Panc1 (cell line): ENCODE measurements around the gene GPR149. TPM values are rescaled to one million over a fixed set of nuclear protein-coding genes. Genes with fewer than 3 reads are reported as not detected.

Experiments
- ATAC-seq: fragments of 200-7000 bp; cut with Tn5 transposase; 2 replicates; pipeline ENCODE4 v1.9.1; 2020; ENCODE audit warnings: mild to moderate bottlenecking, moderate library complexity
- BruUV-seq: library from RNA; stranded (reverse); fragments of 400-500 nt; replicated peaks from 2 replicates; lab custom pipeline; 2021; lab: Mats Ljungman, UMichigan
- CTCF ChIA-PET: fragments of 300-600 bp; sonication (Branson Sonifier 250); formaldehyde crosslinking; loops from one replicate; lab custom pipeline; 2022; ENCODE audit warnings: antibody characterized with exemption; lab: Charles Lee
- POLR2A ChIA-PET: fragments of 300-600 bp; sonication (Branson Sonifier 250); formaldehyde crosslinking; loops from one replicate; lab custom pipeline; 2022; ENCODE audit warnings: antibody characterized with exemption; lab: Charles Lee
- DNase-seq: peaks from one replicate; pipeline ENCODE4 v3.0.0-alpha.2; 2010; ENCODE audit warnings: low read depth, low spot score
- H3K27ac ChIP-seq: 2 replicates; pipeline ENCODE4 v1.5.1; 2011; ENCODE audit warnings: mild to moderate bottlenecking, low read length, inconsistent platforms
- H3K27me3 ChIP-seq: fragments of 200-500 bp; sonication (Bioruptor generic); 2 replicates; pipeline ENCODE4 v1.6.0; 2014; ENCODE audit warnings: low read length, inconsistent platforms; ENCODE audit not compliant: control insufficient read depth, insufficient read depth
- H3K36me3 ChIP-seq: fragments of 200-500 bp; sonication (Bioruptor generic); 2 replicates; pipeline ENCODE4 v1.5.1; 2014; ENCODE audit warnings: inconsistent platforms, mild to moderate bottlenecking, low read length, moderate library complexity; ENCODE audit not compliant: control insufficient read depth, insufficient read depth
- H3K4me1 ChIP-seq: 2 replicates; pipeline ENCODE4 v1.5.1; 2011; ENCODE audit warnings: inconsistent platforms, mild to moderate bottlenecking, low read length, moderate library complexity; ENCODE audit not compliant: control insufficient read depth, insufficient read depth
- H3K4me3 ChIP-seq, 2 experiments: 2 replicates each; pipeline ENCODE4 v1.5.1; 2011 to 2012; ENCODE audit warnings: low read depth in 2 of 2, low read length in 2 of 2, mild to moderate bottlenecking in 2 of 2, inconsistent platforms in 1 of 2, moderate library complexity in 1 of 2
- H3K9me3 ChIP-seq: fragments of 200-500 bp; sonication (Bioruptor generic); 2 replicates; pipeline ENCODE4 v1.5.1; 2014; ENCODE audit warnings: low read depth, mild to moderate bottlenecking, inconsistent platforms, low read length, moderate library complexity; ENCODE audit not compliant: control insufficient read depth, insufficient read depth
- CTCF ChIP-seq: fragments of 450-650 bp; IDR thresholded peaks from 2 replicates; pipeline ENCODE4 v1.5.1; 2017; ENCODE audit warnings: mild to moderate bottlenecking
- POLR2AphosphoS5 ChIP-seq: IDR thresholded peaks from 2 replicates; pipeline ENCODE4 v1.6.1; 2012; ENCODE audit warnings: mild to moderate bottlenecking, low read depth, low read length, moderate library complexity
- SIN3A ChIP-seq: IDR thresholded peaks from 2 replicates; pipeline ENCODE4 v1.6.1; 2012; ENCODE audit warnings: low read depth, mild to moderate bottlenecking, low read length, moderate library complexity, borderline replicate concordance; ENCODE audit not compliant: insufficient read depth
- TCF7L2 ChIP-seq: IDR thresholded peaks from 2 replicates; pipeline ENCODE4 v1.6.1; 2011; ENCODE audit warnings: mild to moderate bottlenecking, low read depth, low read length, inconsistent platforms
- in situ Hi-C: cut with HindIII; loops from 2 replicates; pipeline ENCODE4 v1.10.0; 2016; ENCODE audit warnings: low sequenced_read_pairs, low pct_unique_long_range_greater_than_20kb
- intact Hi-C: fragments of 100-400 bp; cut with micrococcal nuclease; formaldehyde crosslinking; loops from one replicate; pipeline ENCODE4 v1.10.0; 2022; ENCODE audit not compliant: unreplicated experiment
- total RNA-seq: library from RNA; stranded (reverse); gene quantifications from one replicate; pipeline ENCODE4 v1.2.1, GENCODE V29; 2021; ENCODE audit not compliant: unreplicated experiment
- TF ChIP-seq, protein P1 (sequence below), 2 experiments: IDR thresholded peaks; 2 replicates each; pipeline ENCODE4 v1.6.1; 2011 to 2012; ENCODE audit warnings: low read depth in 2 of 2, control low read depth in 1 of 2, low read length in 1 of 2, mild to moderate bottlenecking in 1 of 2, moderate library complexity in 1 of 2; ENCODE audit not compliant: insufficient read depth in 1 of 2

The GPR149 gene
- total RNA-seq, 1 experiment from 2014 or later = not detected

DNA sequence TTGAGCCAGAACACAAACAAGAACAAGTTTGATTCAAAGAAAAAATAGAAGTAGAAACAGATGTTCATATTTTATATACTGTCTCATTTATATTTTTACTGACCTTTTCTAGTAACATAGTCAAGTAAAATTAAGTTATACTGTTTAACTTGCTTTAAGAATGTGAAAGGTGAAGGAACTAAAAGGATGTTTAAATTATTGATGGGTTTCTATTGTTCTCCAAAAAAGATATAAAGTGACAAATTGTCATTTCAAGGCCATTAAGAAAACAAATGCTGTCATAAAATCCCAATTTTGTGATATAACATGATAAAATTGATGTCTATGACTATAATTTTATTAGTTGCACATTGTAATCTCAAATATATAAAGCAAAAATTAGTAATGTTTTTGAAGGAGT is 7.3 kb downstream of the GPR149 start:
- DNase-seq = no peak
- no peak for ATAC-seq
- peaks cover 7% of the 10 kb centered on the region; the same call in 1 of the 2 replicates for H3K27me3 ChIP-seq
- H3K27ac ChIP-seq = no peak overlapping the region
- ChIA-PET POLR2A (no interaction called here), CTCF (no interaction called here)
- no TSS peak for BruUV-seq
- H3K36me3 ChIP-seq = no peaks in the 10 kb centered on the region
- H3K4me1 ChIP-seq = no peaks in the 10 kb centered on the region
- in situ Hi-C loops (no loop called here), intact Hi-C loops (no loop called here)
- TF ChIP-seq SIN3A (no peak), TCF7L2 (no peak), CTCF (no peak), POLR2AphosphoS5 (no peak)
- TF ChIP-seq, protein P1, sequence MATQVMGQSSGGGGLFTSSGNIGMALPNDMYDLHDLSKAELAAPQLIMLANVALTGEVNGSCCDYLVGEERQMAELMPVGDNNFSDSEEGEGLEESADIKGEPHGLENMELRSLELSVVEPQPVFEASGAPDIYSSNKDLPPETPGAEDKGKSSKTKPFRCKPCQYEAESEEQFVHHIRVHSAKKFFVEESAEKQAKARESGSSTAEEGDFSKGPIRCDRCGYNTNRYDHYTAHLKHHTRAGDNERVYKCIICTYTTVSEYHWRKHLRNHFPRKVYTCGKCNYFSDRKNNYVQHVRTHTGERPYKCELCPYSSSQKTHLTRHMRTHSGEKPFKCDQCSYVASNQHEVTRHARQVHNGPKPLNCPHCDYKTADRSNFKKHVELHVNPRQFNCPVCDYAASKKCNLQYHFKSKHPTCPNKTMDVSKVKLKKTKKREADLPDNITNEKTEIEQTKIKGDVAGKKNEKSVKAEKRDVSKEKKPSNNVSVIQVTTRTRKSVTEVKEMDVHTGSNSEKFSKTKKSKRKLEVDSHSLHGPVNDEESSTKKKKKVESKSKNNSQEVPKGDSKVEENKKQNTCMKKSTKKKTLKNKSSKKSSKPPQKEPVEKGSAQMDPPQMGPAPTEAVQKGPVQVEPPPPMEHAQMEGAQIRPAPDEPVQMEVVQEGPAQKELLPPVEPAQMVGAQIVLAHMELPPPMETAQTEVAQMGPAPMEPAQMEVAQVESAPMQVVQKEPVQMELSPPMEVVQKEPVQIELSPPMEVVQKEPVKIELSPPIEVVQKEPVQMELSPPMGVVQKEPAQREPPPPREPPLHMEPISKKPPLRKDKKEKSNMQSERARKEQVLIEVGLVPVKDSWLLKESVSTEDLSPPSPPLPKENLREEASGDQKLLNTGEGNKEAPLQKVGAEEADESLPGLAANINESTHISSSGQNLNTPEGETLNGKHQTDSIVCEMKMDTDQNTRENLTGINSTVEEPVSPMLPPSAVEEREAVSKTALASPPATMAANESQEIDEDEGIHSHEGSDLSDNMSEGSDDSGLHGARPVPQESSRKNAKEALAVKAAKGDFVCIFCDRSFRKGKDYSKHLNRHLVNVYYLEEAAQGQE (IDR thresholded peaks at IDR 0.05; ENCODE audit: insufficient read depth in 1 of 2, low read depth in 2 of 2, low read length in 1 of 2) = no peak
- H3K9me3 ChIP-seq = no peaks in the 10 kb centered on the region
- no peak overlapping the region for H3K4me3 ChIP-seq

- BruUV-seq = no TSS peak
Measured at GRCh38 chr3:154421083-154421482, 8.9 kb downstream of the GPR149 start.

More at GRCh38 chr3:154421083-154421482, 8.9 kb downstream of the GPR149 start:
- in situ Hi-C loops (no loop called here), intact Hi-C loops (no loop called here)
- no peaks in the 10 kb centered on the region for H3K36me3 ChIP-seq
- no peak for DNase-seq
- no peak overlapping the region for H3K4me3 ChIP-seq
- H3K9me3 ChIP-seq = no peaks in the 10 kb centered on the region
- ChIA-PET CTCF (no interaction called here), POLR2A (no interaction called here)
- no peak for TF ChIP-seq SIN3A
- TF ChIP-seq, protein P1 (IDR thresholded peaks at IDR 0.05; ENCODE audit: insufficient read depth in 1 of 2, low read depth in 2 of 2, low read length in 1 of 2) = peak; percentile 68 to 84; a peak in 3 of 4 replicates
- H3K27me3 ChIP-seq = no peaks in the 10 kb centered on the region
- no peak overlapping the region for H3K27ac ChIP-seq
- H3K4me1 ChIP-seq = no peaks in the 10 kb centered on the region
- no peak for ATAC-seq
